Activated naive CD4-positive, alpha-beta T cell treated with Interleukin-2 at 50 U/mL for 16 hours (primary cell): ENCODE measurements around the gene NIT2.
"Not testable (repeated sequence)": the region's sequence is repeated elsewhere in the genome, so short reads cannot be mapped to it uniquely, and the experiment has no call there.

ENCODE experiments used
- DNase-seq: peaks from one replicate; pipeline ENCODE4 v3.0.0-alpha.2; 2020

The NIT2 gene

GRCh38 chr3:100339786-100340185 is 5.2 kb downstream of the NIT2 start:
- no peak for DNase-seq

GRCh38 chr3:100340527-100340926 is 6.0 kb downstream of the NIT2 start:
- no peak for DNase-seq

GRCh38 chr3:100348727-100349126 is 14.2 kb downstream of the NIT2 start:
- no peak for DNase-seq

- not testable (repeated sequence) for DNase-seq
These were observed 17.2 kb downstream of the NIT2 start for GRCh38 chr3:100351770-100352169.

- DNase-seq: no peak
These were observed 18.0 kb downstream of the NIT2 start for GRCh38 chr3:100352296-100353231.

- DNase-seq: no peak
These were observed 20.3 kb downstream of the NIT2 start for GRCh38 chr3:100354850-100355249.

- DNase-seq: no peak
These were observed 23.9 kb downstream of the NIT2 start for GRCh38 chr3:100358413-100358812.

- DNase-seq: no peak
These were observed 24.5 kb downstream of the NIT2 start for GRCh38 chr3:100359035-100359434.

GRCh38 chr3:100360757-100361496 is 26.4 kb downstream of the NIT2 start:
- DNase-seq: no peak

- no peak for DNase-seq
These were observed 27.3 kb downstream of the NIT2 start for GRCh38 chr3:100361897-100362296.

- DNase-seq: no peak
These were observed 29.9 kb downstream of the NIT2 start for GRCh38 chr3:100364421-100364820.

- DNase-seq: no peak
These were observed 31.9 kb downstream of the NIT2 start for GRCh38 chr3:100366424-100366823.

- DNase-seq: no peak
These were observed 33.9 kb downstream of the NIT2 start for GRCh38 chr3:100368441-100368840.

GRCh38 chr3:100370756-100371155 is 36.2 kb downstream of the NIT2 start:
- DNase-seq: no peak

GRCh38 chr3:100374521-100374920 is 40.0 kb downstream of the NIT2 start:
- DNase-seq: no peak

GRCh38 chr3:100376301-100376700 is 41.7 kb downstream of the NIT2 start:
- no peak for DNase-seq

- DNase-seq: no peak
These were observed 50.4 kb downstream of the NIT2 start for GRCh38 chr3:100384733-100385525.

- DNase-seq: no peak
These were observed 52.0 kb downstream of the NIT2 start for GRCh38 chr3:100386437-100387074.

GRCh38 chr3:100389025-100389424 is 54.5 kb downstream of the NIT2 start:
- no peak for DNase-seq

GRCh38 chr3:100395679-100396431 is 61.3 kb downstream of the NIT2 start:
- DNase-seq: no peak

- DNase-seq: no peak
These were observed 62.4 kb downstream of the NIT2 start for GRCh38 chr3:100396967-100397366.
